ENCODE data around the gene HOXD1. TPM values are rescaled to one million over a fixed set of nuclear protein-coding genes. Genes with fewer than 3 reads are reported as not detected.

The HOXD1 gene
- total RNA-seq, 1 experiment from 2014 or later: not detected

- no peak for DNase-seq
- Histone ChIP-seq H3K9me3 (ENCODE audit: control insufficient read depth, low read depth, low read length) (no peaks in the 10 kb centered on the region), H2BK12ac (ENCODE audit: insufficient read length, low read depth, low read length) (no peak overlapping the region), H3K23me2 (ENCODE audit: insufficient read length, low read depth, low read length, poor library complexity, severe bottlenecking) (no peaks in the 10 kb centered on the region), H4K20me1 (ENCODE audit: control insufficient read depth, insufficient read depth, insufficient read length) (no peaks in the 10 kb centered on the region), H3K4me1 (ENCODE audit: insufficient read depth, low read length) (no peaks in the 10 kb centered on the region), H2BK5ac (ENCODE audit: insufficient read length, low read length) (no peak overlapping the region), H4K5ac (ENCODE audit: insufficient read length, low read depth, low read length) (no peak overlapping the region), H2BK120ac (ENCODE audit: low read depth, low read length, poor library complexity, severe bottlenecking) (no peak overlapping the region), H2AK5ac (ENCODE audit: insufficient read length, low read length) (no peak overlapping the region), H3K18ac (ENCODE audit: insufficient read length, low read depth, low read length) (no peak overlapping the region), H3K79me2 (ENCODE audit: insufficient read depth, low read length) (no peaks in the 10 kb centered on the region), H3K27me3 (ENCODE audit: insufficient read depth, low read length) (no peaks in the 10 kb centered on the region), H3K23ac (ENCODE audit: insufficient read length, low read depth, low read length) (no peak overlapping the region), H3K79me1 (ENCODE audit: insufficient read depth, low read depth, low read length, poor library complexity, severe bottlenecking) (no peaks in the 10 kb centered on the region), H3K9ac (ENCODE audit: extremely low read depth, insufficient read length, low read length) (no peak overlapping the region), H2BK15ac (ENCODE audit: low read depth, low read length) (no peak overlapping the region), H2BK20ac (ENCODE audit: low read depth, low read length, poor library complexity, severe bottlenecking) (no peak overlapping the region), H3K27ac (ENCODE audit: insufficient read length, low read depth, low read length) (no peak overlapping the region), H3K14ac (ENCODE audit: insufficient read depth, low read length) (no peak overlapping the region), H4K91ac (ENCODE audit: insufficient read length, low read depth, low read length) (no peak overlapping the region), H2AFZ (ENCODE audit: low read length) (no peak overlapping the region), H3K4ac (ENCODE audit: low read depth, low read length) (no peak overlapping the region), H3K4me2 (ENCODE audit: insufficient read depth, insufficient read length, low read length) (no peak overlapping the region), H3K56ac (ENCODE audit: insufficient read length, low read depth, low read length) (no peak overlapping the region), H3T11ph (ENCODE audit: low read length) (no peak overlapping the region), H4K8ac (replicated peaks; ENCODE audit: insufficient read length, low read depth, low read length) (no peak overlapping the region)
- WGBS (ENCODE audit: extremely low coverage, insufficient read length, low lambda C conversion rate): no CpG with 5 or more reads among the region's 2 CpGs
- Mint-ChIP-seq H3K4me3 (no peak overlapping the region), H3K36me3 (ENCODE audit: insufficient read depth in 1 of 3, low read depth in 3 of 3) (no peaks in the 10 kb centered on the region), H3K9me3 (no peaks in the 10 kb centered on the region), H3K27me3 (ENCODE audit: low read depth) (peaks cover 52% of the 10 kb centered on the region), H3K4me1 (no peaks in the 10 kb centered on the region), H3K27ac (no peak overlapping the region)
- TF ChIP-seq CTCF (conservative IDR thresholded peaks at IDR 0.05): no peak
Observed at GRCh38 chr2:176227874-176228273, 39.4 kb downstream of the HOXD1 start.
